Stomach (tissue), 9 donors: Measurements from ENCODE around the gene TMEM229B. TPM values are rescaled to one million over a fixed set of nuclear protein-coding genes. Genes with fewer than 3 reads are reported as not detected.

ENCODE experiments used
- DNase-seq, 2 donors: peaks; one replicate each; pipeline versions ENCODE4 v3.0.0 to v3.0.0-alpha.2; 2013 to 2019
- H3K27ac ChIP-seq, 5 donors: fragments of 200-600 bp in 4 of 5; sonication (generic) in 4 of 5; one replicate each; pipeline ENCODE4 v1.5.1; 2013 to 2019; ENCODE audit warnings: mild to moderate bottlenecking in 1 of 5, moderate library complexity in 1 of 5
- H3K27me3 ChIP-seq, 3 donors: fragments of 200-600 bp; sonication (generic); one replicate each; pipeline ENCODE4 v1.5.1; 2017 to 2019; ENCODE audit warnings: mixed run types in 1 of 3
- H3K36me3 ChIP-seq, 4 donors: fragments of 200-600 bp; sonication (generic); 1 replicate in 3 of 4; 2 replicates in 1 of 4; pipeline ENCODE4 v1.5.1; 2016 to 2019
- H3K4me1 ChIP-seq, 4 donors: fragments of 200-600 bp; sonication (generic); one replicate each; pipeline ENCODE4 v1.5.1; 2016 to 2019
- H3K4me3 ChIP-seq, 4 donors: fragments of 200-600 bp; sonication (generic) in 3 of 4; one replicate each; pipeline ENCODE4 v1.5.1; 2016 to 2019; ENCODE audit warnings: mild to moderate bottlenecking in 1 of 4
- H3K9me3 ChIP-seq, 4 donors: fragments of 200-600 bp; sonication (generic); one replicate each; pipeline ENCODE4 v1.5.1; 2016 to 2019
- CTCF ChIP-seq, 7 experiments: fragments of 450-650 bp in 4 of 7; fragments of 200-600 bp in 3 of 7; sonication (generic) in 3 of 7; IDR thresholded peaks; one replicate each; pipeline ENCODE4 v1.5.1; 2016 to 2019; ENCODE audit warnings: antibody characterized with exemption in 7 of 7, control low read depth in 2 of 7, mild to moderate bottlenecking in 1 of 7
- EP300 ChIP-seq: sonication (generic); formaldehyde crosslinking; IDR thresholded peaks from one replicate; pipeline ENCODE4 v1.6.1; 2017; ENCODE audit warnings: antibody characterized with exemption
- POLR2A ChIP-seq, 4 donors: fragments of 450-650 bp; IDR thresholded peaks; one replicate each; pipeline ENCODE4 v1.6.1; 2016; ENCODE audit warnings: antibody characterized with exemption in 4 of 4, control low read depth in 2 of 4, mild to moderate bottlenecking in 1 of 4, moderate library complexity in 1 of 4
- POLR2AphosphoS5 ChIP-seq, 3 donors: sonication (generic); formaldehyde crosslinking; IDR thresholded peaks; one replicate each; pipeline ENCODE4 v1.6.1; 2016; ENCODE audit warnings: antibody characterized with exemption in 3 of 3
- whole genome bisulfite sequencing, 5 donors: extraction: QIAGEN DNeasy Blood & Tissue Kit in 3 of 5; methylation state at CpG; one replicate each; pipeline versions ENCODE4 v1.1.5 to v1.1.7; 2013 to 2018; 5-methylcytosine and 5-hydroxymethylcytosine counted together
- intact Hi-C: fragments of 100-400 bp; cut with DNase I; formaldehyde crosslinking; loops from one replicate; pipeline ENCODE4 v1.15.1; 2023; ENCODE audit warnings: low total_unique reads
- polyA plus RNA-seq, 3 donors: library from polyadenylated mRNA; stranded (reverse); fragments of 200-250 nt; gene quantifications; one replicate each; pipeline ENCODE4 v1.2.3, GENCODE V29; 2013
- total RNA-seq, 5 donors: library from RNA; depleted of rRNA; stranded (reverse); fragments of >200 nt; gene quantifications; one replicate each; pipeline versions ENCODE4 v1.1.0 to v1.2.3, GENCODE V29; 2014 to 2016
- donor health status: healthy with polysubstance abuse.
- donor health status: Bipolar disorder and iron deficiency.
- donor health status: healthy.

Gene TMEM229B
- total and polyA plus RNA-seq, 8 donors, result 0.14 to 15.6 (median 1.4) TPM; not detected in 1

GRCh38 chr14:67491285-67491684, 2.8 kb upstream of the TMEM229B start:
- 93 to 95% (median 93%) methylated on average over 3 of the region's 3 CpGs for WGBS, 5 donors
- intact Hi-C loops, result no loop called here
- Histone ChIP-seq H3K9me3 (peaks cover 5 to 17% (median 13%) of the 10 kb centered on the region in 4 donors), H3K36me3 (peaks cover 0 to 5% (median 2%) of the 10 kb centered on the region in 4 donors), H3K4me3 (no peak overlapping the region), H3K27me3 (no peaks in the 10 kb centered on the region), H3K4me1 (peaks cover 0 to 29% (median 14%) of the 10 kb centered on the region in 4 donors), H3K27ac (no peak overlapping the region)
- no peak for DNase-seq
- TF ChIP-seq POLR2A (IDR thresholded peaks at IDR 0.05) (no peak), CTCF (IDR thresholded peaks at IDR 0.05) (no peak), EP300 (no peak), POLR2AphosphoS5 (IDR thresholded peaks at IDR 0.05) (no peak)

- Histone ChIP-seq H3K27me3 (no peaks in the 10 kb centered on the region), H3K27ac (no peak overlapping the region), H3K4me3 (no peak overlapping the region), H3K9me3 (peaks cover 5 to 17% (median 13%) of the 10 kb centered on the region in 4 donors), H3K4me1 (peaks cover 0 to 29% (median 14%) of the 10 kb centered on the region in 4 donors), H3K36me3 (peaks cover 0 to 5% (median 2%) of the 10 kb centered on the region in 4 donors)
- peak in 1 of 3 donors; percentile 12 for TF ChIP-seq POLR2AphosphoS5 (IDR thresholded peaks at IDR 0.05)
- TF ChIP-seq CTCF (IDR thresholded peaks at IDR 0.05), result no peak
- no peak for DNase-seq
- 78 to 91% (median 84%) methylated on average over 4 of the region's 4 CpGs for WGBS, 5 donors
- intact Hi-C loops, result no loop called here
Observed at GRCh38 chr14:67490196-67490595, 1.7 kb upstream of the TMEM229B start.

GRCh38 chr14:67487332-67487731, 1.2 kb downstream of the TMEM229B start:
- Histone ChIP-seq H3K4me1 (peaks cover 0 to 26% (median 12%) of the 10 kb centered on the region in 4 donors), H3K27me3 (no peaks in the 10 kb centered on the region), H3K27ac (no peak overlapping the region), H3K36me3 (peaks cover 0 to 5% (median 2%) of the 10 kb centered on the region in 4 donors), H3K4me3 (no peak overlapping the region), H3K9me3 (no peaks in the 10 kb centered on the region)
- WGBS, 5 donors, result 83 to 94% (median 87%) methylated on average over 4 of the region's 4 CpGs
- no peak for DNase-seq
- TF ChIP-seq POLR2A (IDR thresholded peaks at IDR 0.05) (no peak), CTCF (IDR thresholded peaks at IDR 0.05) (no peak), EP300 (no peak), POLR2AphosphoS5 (IDR thresholded peaks at IDR 0.05) (no peak)
- intact Hi-C loops, result no loop called here

GRCh38 chr14:67486890-67487289, 1.6 kb downstream of the TMEM229B start:
- DNase-seq, result no peak
- WGBS, 5 donors, result 79 to 92% (median 87%) methylated on average over 4 of the region's 4 CpGs
- Histone ChIP-seq H3K9me3 (no peaks in the 10 kb centered on the region), H3K36me3 (peaks cover 0 to 5% (median 2%) of the 10 kb centered on the region in 4 donors), H3K4me3 (no peak overlapping the region), H3K4me1 (peaks cover 0 to 21% (median 9%) of the 10 kb centered on the region in 4 donors), H3K27me3 (no peaks in the 10 kb centered on the region), H3K27ac (no peak overlapping the region)
- intact Hi-C loops, result no loop called here
- TF ChIP-seq CTCF (IDR thresholded peaks at IDR 0.05), result no peak
